SK-N-SH (cell line): ENCODE measurements around the gene APLP2. TPM values are rescaled to one million over a fixed set of nuclear protein-coding genes. Genes with fewer than 3 reads are reported as not detected.

Source experiments
- CTCF ChIA-PET: fragments of 300-600, 350-600 bp; formaldehyde crosslinking; extraction: SDS; loops from one replicate; lab custom pipeline; 2021; lab: Yijun Ruan, JAX
- POLR2A ChIA-PET: fragments of 350-600 bp; sonication (Branson Sonifier 250); formaldehyde crosslinking; extraction: SDS; loops from one replicate; lab custom pipeline; 2020; ENCODE audit warnings: antibody characterized with exemption, inconsistent platforms; lab: Yijun Ruan, JAX
- DNase-seq: peaks from one replicate; pipeline ENCODE4 v3.0.0; 2012
- H2AFZ ChIP-seq: fragments of 200-600 bp; sonication (generic); 2 replicates; pipeline ENCODE4 v1.8.1; 2016; ENCODE audit warnings: antibody characterized with exemption, mild to moderate bottlenecking, low read depth
- H3F3A ChIP-seq: fragments of 200-600 bp; sonication (generic); replicated peaks from 2 replicates; pipeline ENCODE3; 2016; ENCODE audit warnings: antibody characterized with exemption, mild to moderate bottlenecking; ENCODE audit not compliant: insufficient read depth
- H3K27ac ChIP-seq, 2 experiments: fragments of 200-500 bp in 1 of 2; fragments of 200-600 bp in 1 of 2; sonication (Bioruptor generic) in 1 of 2; sonication (generic), shearing (Covaris generic) in 1 of 2; 2 replicates each; pipeline versions ENCODE4 v1.5.1 to v1.6.1; 2014 to 2016; ENCODE audit warnings: low read depth in 2 of 2, inconsistent platforms in 1 of 2, low read length in 1 of 2, mild to moderate bottlenecking in 1 of 2, mixed read lengths in 1 of 2
- H3K27me3 ChIP-seq: fragments of 200-600 bp; sonication (generic), shearing (Covaris generic); 2 replicates; pipeline ENCODE4 v1.6.1; 2016; ENCODE audit warnings: mixed run types; ENCODE audit not compliant: insufficient read depth
- H3K36me3 ChIP-seq, 2 experiments: fragments of 200-500 bp in 1 of 2; fragments of 200-600 bp in 1 of 2; sonication (Bioruptor generic) in 1 of 2; sonication (generic) in 1 of 2; replicated peaks in 1 of 2; 2 replicates each; pipeline versions ENCODE3 to v1.5.1; 2014 to 2016; ENCODE audit warnings: low read length in 1 of 2, mild to moderate bottlenecking in 1 of 2; ENCODE audit not compliant: insufficient read depth in 2 of 2, control insufficient read depth in 1 of 2
- H3K4me1 ChIP-seq, 2 experiments: fragments of 200-500 bp in 1 of 2; fragments of 200-600 bp in 1 of 2; sonication (Bioruptor generic) in 1 of 2; sonication (generic), shearing (Covaris generic) in 1 of 2; 2 replicates each; pipeline versions ENCODE4 v1.5.1 to v1.6.1; 2014 to 2016; ENCODE audit warnings: low read depth in 1 of 2, low read length in 1 of 2, mixed run types in 1 of 2; ENCODE audit not compliant: insufficient read depth in 2 of 2, control insufficient read depth in 1 of 2
- H3K4me2 ChIP-seq: fragments of 200-600 bp; sonication (generic), shearing (Covaris generic); 2 replicates; pipeline ENCODE4 v1.6.1; 2017; ENCODE audit warnings: mixed run types
- H3K4me3 ChIP-seq, 2 experiments: fragments of 200-500 bp in 1 of 2; fragments of 200-600 bp in 1 of 2; sonication (Bioruptor generic) in 1 of 2; sonication (generic), shearing (Covaris generic) in 1 of 2; 2 replicates each; pipeline versions ENCODE4 v1.5.1 to v1.8.1; 2014 to 2016; ENCODE audit warnings: low read depth in 2 of 2, inconsistent platforms in 1 of 2, low read length in 1 of 2, mild to moderate bottlenecking in 1 of 2, mixed read lengths in 1 of 2, moderate library complexity in 1 of 2
- H3K79me2 ChIP-seq: fragments of 200-600 bp; sonication (generic); 2 replicates; pipeline ENCODE4 v1.8.1; 2017; ENCODE audit warnings: mild to moderate bottlenecking; ENCODE audit not compliant: insufficient read depth
- H3K9ac ChIP-seq: fragments of 200-600 bp; sonication (generic); 2 replicates; pipeline ENCODE4 v1.6.1; 2017; ENCODE audit warnings: mixed run types
- H3K9me2 ChIP-seq: fragments of 200-600 bp; sonication (generic); 2 replicates; pipeline ENCODE4 v1.6.1; 2017; ENCODE audit warnings: mixed run types
- H3K9me3 ChIP-seq: fragments of 200-600 bp; sonication (generic); 2 replicates; pipeline ENCODE4 v1.6.1; 2017; ENCODE audit warnings: mixed run types, mild to moderate bottlenecking, moderate library complexity
- H4K20me1 ChIP-seq: fragments of 200-600 bp; sonication (generic); 2 replicates; pipeline ENCODE4 v1.6.1; 2017; ENCODE audit warnings: mild to moderate bottlenecking, mixed run types; ENCODE audit not compliant: insufficient read depth
- GABPA ChIP-seq: IDR thresholded peaks from 2 replicates; pipeline ENCODE4 v1.4.0; 2012; ENCODE audit warnings: low read depth, mild to moderate bottlenecking
- IRF3 ChIP-seq: fragments of 150-350 bp; IDR thresholded peaks from 2 replicates; pipeline ENCODE4 v1.6.1; 2016; ENCODE audit warnings: mild to moderate bottlenecking, low read depth, low read length
- JUND ChIP-seq: IDR thresholded peaks from 2 replicates; pipeline ENCODE4 v1.4.0; 2012
- MXI1 ChIP-seq: IDR thresholded peaks from 2 replicates; pipeline ENCODE4 v1.6.1; 2012; ENCODE audit warnings: mild to moderate bottlenecking, low read depth, low read length, improper control_type of control experiment
- NFIC ChIP-seq: IDR thresholded peaks from 2 replicates; pipeline ENCODE4 v1.4.0; 2012; ENCODE audit warnings: borderline replicate concordance
- PBX3 ChIP-seq: IDR thresholded peaks from 2 replicates; pipeline ENCODE4; 2012
- REST ChIP-seq: IDR thresholded peaks from 2 replicates; pipeline ENCODE4 v1.6.1; 2012; ENCODE audit warnings: mild to moderate bottlenecking, low read depth, low read length, moderate library complexity
- RFX5 ChIP-seq: IDR thresholded peaks from 2 replicates; pipeline ENCODE4 v1.6.1; 2012; ENCODE audit warnings: mild to moderate bottlenecking, improper control_type of control experiment, low read length
- RXRA ChIP-seq: IDR thresholded peaks from 2 replicates; pipeline ENCODE4 v1.4.0; 2012; ENCODE audit warnings: low read depth, mild to moderate bottlenecking, borderline replicate concordance
- SIN3A ChIP-seq: IDR thresholded peaks from 2 replicates; pipeline ENCODE4 v1.6.1; 2012; ENCODE audit warnings: low read depth, mild to moderate bottlenecking, low read length, moderate library complexity, borderline replicate concordance
- TAF1 ChIP-seq: IDR thresholded peaks from 2 replicates; pipeline ENCODE4 v1.6.1; 2012; ENCODE audit warnings: low read depth, mild to moderate bottlenecking, low read length, moderate library complexity, borderline replicate concordance
- TCF12 ChIP-seq: IDR thresholded peaks from 2 replicates; pipeline ENCODE4 v1.4.0; 2012
- USF1 ChIP-seq: IDR thresholded peaks from 2 replicates; pipeline ENCODE4 v1.4.0; 2012; ENCODE audit warnings: low read depth, borderline replicate concordance
- USF2 ChIP-seq: fragments of 150-350 bp; IDR thresholded peaks from 2 replicates; pipeline ENCODE4 v1.6.1; 2017; ENCODE audit warnings: antibody characterized with exemption, low read length, low read depth, borderline replicate concordance
- WGBS: methylation state at CpG from one replicate; pipeline ENCODE4 v1.1.6; 2017; ENCODE audit warnings: low lambda C conversion rate; 5-methylcytosine and 5-hydroxymethylcytosine counted together
- polyA plus RNA-seq, 3 experiments: library from polyadenylated mRNA; depleted of rRNA; stranded (reverse); fragments of >200 nt; gene quantifications; 2 replicates each; pipeline ENCODE4 v1.2.3, GENCODE V29; 2012

The APLP2 gene
- polyA plus RNA-seq, 1 of the 3 experiments (the other 2 are of a cell fraction), result 424 TPM

- Histone ChIP-seq H3K27ac (no peak overlapping the region), H3K4me3 (no peak overlapping the region), H3F3A (peaks cover 10% of the 10 kb centered on the region), H3K4me2 (no peak overlapping the region), H3K36me3 (peaks cover 0 to 10% of the 10 kb centered on the region in 2 experiments), H2AFZ (no peak overlapping the region), H3K9me2 (no peaks in the 10 kb centered on the region), H3K4me1 (peaks cover 6 to 14% of the 10 kb centered on the region in 2 experiments; a peak in 3 of 4 replicates), H4K20me1 (peaks cover 81% of the 10 kb centered on the region), H3K9me3 (no peaks in the 10 kb centered on the region), H3K9ac (no peak overlapping the region), H3K79me2 (peaks cover 84% of the 10 kb centered on the region), H3K27me3 (no peaks in the 10 kb centered on the region)
- 91% methylated on average over 2 of the region's 2 CpGs for WGBS
- CTCF ChIA-PET, result interaction anchor here (0.9 to 1.6 kb wide), 4 partner anchors 8 to 95 kb away, joined by 3 to 4 read pairs (median 4); no protein-coding TSS in a partner anchor
- no peak for DNase-seq
- POLR2A ChIA-PET, result no interaction called here
- TF ChIP-seq GABPA, result no peak
- no peak for TF ChIP-seq TCF12
- TF ChIP-seq PBX3, result no peak
- TF ChIP-seq USF1, result no peak
- TF ChIP-seq RXRA, result no peak
- no peak for TF ChIP-seq REST
- TF ChIP-seq TAF1, result no peak
- TF ChIP-seq JUND, result no peak
- TF ChIP-seq SIN3A, result no peak
- no peak for TF ChIP-seq RFX5
- no peak for TF ChIP-seq MXI1
- no peak for TF ChIP-seq IRF3
- no peak for TF ChIP-seq USF2
- TF ChIP-seq NFIC, result no peak
Observed at GRCh38 chr11:130086669-130087068, 17.0 kb downstream of the APLP2 start.
